ENCODE results near the gene CNIH3. TPM values are rescaled to one million over a fixed set of nuclear protein-coding genes. Genes with fewer than 3 reads are reported as not detected.

CNIH3 gene
- total RNA-seq, 1 experiment from 2014 or later: 3.4 TPM

GRCh38 chr1:224760163-224760562, 144.0 kb downstream of the CNIH3 start:
- ChIA-PET POLR2A (no interaction called here), CTCF (no interaction called here)
- H3K9me3 Mint-ChIP-seq (ENCODE audit: unreplicated experiment): peaks cover 12% of the 10 kb centered on the region
- no peaks in the 10 kb centered on the region for H3K36me3 Mint-ChIP-seq (ENCODE audit: insufficient read depth, unreplicated experiment)
- TF ChIP-seq CTCF (IDR thresholded peaks at IDR 0.05; ENCODE audit: unreplicated experiment): no peak
- no peak overlapping the region for H3K27ac Mint-ChIP-seq (ENCODE audit: low read depth, unreplicated experiment)
- no peak for DNase-seq (ENCODE audit: unreplicated experiment)
- H3K4me3 Mint-ChIP-seq (ENCODE audit: unreplicated experiment): no peak overlapping the region
- intact Hi-C loops (cut with micrococcal nuclease): no loop called here
- no peaks in the 10 kb centered on the region for H3K4me1 Mint-ChIP-seq (ENCODE audit: insufficient read depth, unreplicated experiment)
- BruUV-seq (replicated peaks): no TSS peak
- peaks cover 6% of the 10 kb centered on the region for H3K27me3 Mint-ChIP-seq (ENCODE audit: insufficient read depth, unreplicated experiment)

GRCh38 chr1:224761245-224761644, 145.1 kb downstream of the CNIH3 start:
- no peaks in the 10 kb centered on the region for H3K4me1 Mint-ChIP-seq (ENCODE audit: insufficient read depth, unreplicated experiment)
- TF ChIP-seq CTCF (IDR thresholded peaks at IDR 0.05; ENCODE audit: unreplicated experiment): no peak
- CTCF ChIA-PET: interaction anchor here (1.8 kb wide), 1 partner anchor 117 kb away, joined by 5 read pairs; no protein-coding TSS in a partner anchor
- H3K27me3 Mint-ChIP-seq (ENCODE audit: insufficient read depth, unreplicated experiment): peaks cover 17% of the 10 kb centered on the region
- POLR2A ChIA-PET: interaction anchor here (0.6 to 0.7 kb wide), 2 partner anchors 28 to 221 kb away, joined by 3 read pairs; no protein-coding TSS in a partner anchor
- DNase-seq (ENCODE audit: unreplicated experiment): no peak
- peaks cover 12% of the 10 kb centered on the region for H3K9me3 Mint-ChIP-seq (ENCODE audit: unreplicated experiment)
- no peak overlapping the region for H3K27ac Mint-ChIP-seq (ENCODE audit: low read depth, unreplicated experiment)
- H3K4me3 Mint-ChIP-seq (ENCODE audit: unreplicated experiment): no peak overlapping the region
- intact Hi-C loops (cut with micrococcal nuclease): no loop called here
- H3K36me3 Mint-ChIP-seq (ENCODE audit: insufficient read depth, unreplicated experiment): no peaks in the 10 kb centered on the region
- no TSS peak for BruUV-seq (replicated peaks)

GRCh38 chr1:224762046-224762445, 145.9 kb downstream of the CNIH3 start:
- Mint-ChIP-seq H3K27me3 (ENCODE audit: insufficient read depth, unreplicated experiment) (peaks cover 25% of the 10 kb centered on the region), H3K36me3 (ENCODE audit: insufficient read depth, unreplicated experiment) (no peaks in the 10 kb centered on the region), H3K4me1 (ENCODE audit: insufficient read depth, unreplicated experiment) (no peaks in the 10 kb centered on the region), H3K9me3 (ENCODE audit: unreplicated experiment) (peaks cover 12% of the 10 kb centered on the region), H3K27ac (ENCODE audit: low read depth, unreplicated experiment) (no peak overlapping the region), H3K4me3 (ENCODE audit: unreplicated experiment) (no peak overlapping the region)
- intact Hi-C loops (cut with micrococcal nuclease): no loop called here
- ChIA-PET POLR2A (interaction anchor here (0.7 kb wide), 1 partner anchor 28 kb away, joined by 3 read pairs; no protein-coding TSS in a partner anchor), CTCF (interaction anchor here (1.8 kb wide), 1 partner anchor 118 kb away, joined by 5 read pairs; no protein-coding TSS in a partner anchor)
- TF ChIP-seq CTCF (IDR thresholded peaks at IDR 0.05; ENCODE audit: unreplicated experiment): no peak
- no peak for DNase-seq (ENCODE audit: unreplicated experiment)
- no TSS peak for BruUV-seq (replicated peaks)

GRCh38 chr1:224762701-224763100, 146.6 kb downstream of the CNIH3 start:
- intact Hi-C loops (cut with micrococcal nuclease): no loop called here
- Mint-ChIP-seq H3K27me3 (ENCODE audit: insufficient read depth, unreplicated experiment) (peaks cover 30% of the 10 kb centered on the region), H3K4me1 (ENCODE audit: insufficient read depth, unreplicated experiment) (no peaks in the 10 kb centered on the region), H3K27ac (ENCODE audit: low read depth, unreplicated experiment) (no peak overlapping the region), H3K36me3 (ENCODE audit: insufficient read depth, unreplicated experiment) (no peaks in the 10 kb centered on the region), H3K4me3 (ENCODE audit: unreplicated experiment) (no peak overlapping the region), H3K9me3 (ENCODE audit: unreplicated experiment) (peaks cover 12% of the 10 kb centered on the region)
- TF ChIP-seq CTCF (IDR thresholded peaks at IDR 0.05; ENCODE audit: unreplicated experiment): no peak
- DNase-seq (ENCODE audit: unreplicated experiment): no peak
- no TSS peak for BruUV-seq (replicated peaks)
- ChIA-PET POLR2A (no interaction called here), CTCF (interaction anchor here (0.7 kb wide), 1 partner anchor 262 kb away, joined by 3 read pairs; no protein-coding TSS in a partner anchor)

Data from MCF 10A (cell line).